ENCODE results near the gene PDE6D. TPM values are rescaled to one million over a fixed set of nuclear protein-coding genes. Genes with fewer than 3 reads are reported as not detected.

PDE6D gene
- total RNA-seq, 1 donor from 2014 or later, result 34.6 TPM

GRCh38 chr2:231781798-231782726, 980 bp upstream of the PDE6D start:
- TF ChIP-seq, protein P1, sequence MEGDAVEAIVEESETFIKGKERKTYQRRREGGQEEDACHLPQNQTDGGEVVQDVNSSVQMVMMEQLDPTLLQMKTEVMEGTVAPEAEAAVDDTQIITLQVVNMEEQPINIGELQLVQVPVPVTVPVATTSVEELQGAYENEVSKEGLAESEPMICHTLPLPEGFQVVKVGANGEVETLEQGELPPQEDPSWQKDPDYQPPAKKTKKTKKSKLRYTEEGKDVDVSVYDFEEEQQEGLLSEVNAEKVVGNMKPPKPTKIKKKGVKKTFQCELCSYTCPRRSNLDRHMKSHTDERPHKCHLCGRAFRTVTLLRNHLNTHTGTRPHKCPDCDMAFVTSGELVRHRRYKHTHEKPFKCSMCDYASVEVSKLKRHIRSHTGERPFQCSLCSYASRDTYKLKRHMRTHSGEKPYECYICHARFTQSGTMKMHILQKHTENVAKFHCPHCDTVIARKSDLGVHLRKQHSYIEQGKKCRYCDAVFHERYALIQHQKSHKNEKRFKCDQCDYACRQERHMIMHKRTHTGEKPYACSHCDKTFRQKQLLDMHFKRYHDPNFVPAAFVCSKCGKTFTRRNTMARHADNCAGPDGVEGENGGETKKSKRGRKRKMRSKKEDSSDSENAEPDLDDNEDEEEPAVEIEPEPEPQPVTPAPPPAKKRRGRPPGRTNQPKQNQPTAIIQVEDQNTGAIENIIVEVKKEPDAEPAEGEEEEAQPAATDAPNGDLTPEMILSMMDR (IDR thresholded peaks at IDR 0.05; ENCODE audit: insufficient read depth, low read length, poor library complexity, severe bottlenecking), result no peak
- DNase-seq (ENCODE audit: low read depth), result no peak
- Histone ChIP-seq H3K27me3 (ENCODE audit: control insufficient read depth, insufficient read depth, low read length) (no peaks in the 10 kb centered on the region), H3K4me3 (ENCODE audit: low read depth, low read length) (peak overlapping the region; percentile 73), H3K36me3 (ENCODE audit: control insufficient read depth, insufficient read depth, low read length) (no peaks in the 10 kb centered on the region)

DNA sequence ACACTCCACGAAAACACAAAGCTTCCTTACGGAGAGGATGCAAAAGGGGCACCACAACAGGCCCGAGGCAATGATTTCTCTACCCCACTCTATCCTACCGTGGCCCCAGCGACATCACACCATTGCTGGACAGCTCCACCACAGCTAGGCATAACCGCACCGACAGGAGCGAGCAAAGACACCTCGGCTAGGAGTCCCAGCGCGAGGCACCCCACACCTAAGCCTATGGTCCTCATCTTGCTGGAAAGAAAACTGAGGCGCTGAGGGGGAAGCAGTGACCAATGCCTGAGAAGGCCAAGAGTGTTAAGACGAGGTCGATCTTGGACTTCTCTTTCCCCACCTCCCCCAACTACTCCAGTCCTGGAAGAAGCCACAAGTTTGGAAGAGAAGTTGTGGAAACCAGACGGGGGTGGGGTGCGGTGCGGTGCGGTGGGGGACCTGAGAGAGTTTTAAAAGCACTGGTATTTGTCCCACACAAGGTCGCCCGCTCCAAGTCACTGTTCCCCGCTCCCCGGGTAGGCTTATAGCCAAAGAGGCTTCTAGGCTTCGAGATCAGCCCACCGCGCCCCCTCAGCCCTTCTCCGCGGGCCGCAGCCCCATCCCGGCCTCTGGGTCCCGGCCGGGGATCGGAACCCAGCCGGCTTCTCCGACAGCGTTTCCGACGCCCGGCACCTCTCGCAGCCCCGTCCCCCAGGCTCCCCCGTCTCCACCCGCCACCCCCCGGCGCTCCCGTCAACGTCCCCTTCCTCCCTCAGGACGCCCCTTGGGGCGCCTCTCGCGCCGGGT, 766 bp downstream of the PDE6D start:
- TF ChIP-seq, protein P1 (IDR thresholded peaks at IDR 0.05; ENCODE audit: insufficient read depth, low read length, poor library complexity, severe bottlenecking), result no peak
- DNase-seq (ENCODE audit: low read depth), result no peak
- H3K4me3 ChIP-seq (ENCODE audit: low read depth, low read length), result peak overlapping the region; percentile 73
- H3K36me3 ChIP-seq (ENCODE audit: control insufficient read depth, insufficient read depth, low read length), result no peaks in the 10 kb centered on the region
- no peaks in the 10 kb centered on the region for H3K27me3 ChIP-seq (ENCODE audit: control insufficient read depth, insufficient read depth, low read length)

DNA sequence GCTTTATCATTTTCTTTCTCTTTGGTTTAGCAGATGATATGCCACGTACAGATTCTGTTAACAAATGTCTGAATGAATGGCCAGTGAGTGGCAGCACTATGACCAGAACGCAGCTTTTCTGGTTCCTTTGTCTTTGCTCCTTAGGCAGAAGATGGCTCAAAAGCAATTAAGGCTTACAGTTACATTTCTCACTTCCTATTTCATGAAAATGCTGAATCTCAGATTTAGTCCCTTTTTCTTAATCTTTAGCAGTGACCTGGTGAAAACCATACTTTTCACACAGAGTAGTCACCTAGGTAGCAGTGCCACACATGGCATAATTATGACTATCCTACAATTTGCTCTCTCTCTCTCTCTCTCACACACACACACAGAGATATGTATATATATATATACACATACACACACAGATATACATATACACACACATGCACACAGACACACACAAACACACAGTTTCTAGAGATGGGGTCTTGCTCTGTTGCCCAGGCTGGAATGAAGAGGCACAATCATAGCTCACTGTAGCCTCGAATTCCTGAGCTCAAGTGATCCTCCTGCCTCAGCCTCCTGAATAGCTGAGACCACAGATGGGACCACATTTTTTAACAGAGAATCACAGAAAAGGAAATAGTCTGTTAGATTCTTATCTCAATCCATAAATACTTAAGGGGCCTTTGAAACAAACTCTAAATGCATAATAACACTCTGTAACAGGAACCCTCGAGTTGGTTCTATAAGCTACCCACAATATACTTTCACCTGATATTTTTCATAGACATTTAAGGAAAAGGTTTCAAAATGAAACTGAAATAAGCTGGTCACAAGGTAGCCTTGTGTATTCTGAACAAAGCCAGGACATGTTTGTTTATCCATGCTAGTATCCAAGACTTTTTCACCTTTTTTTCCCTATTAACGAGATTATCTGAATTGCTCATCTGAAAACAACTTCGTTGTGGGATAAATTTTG, 11.6 kb downstream of the PDE6D start:
- H3K4me3 ChIP-seq (ENCODE audit: low read depth, low read length), result no peak overlapping the region
- DNase-seq (ENCODE audit: low read depth), result no peak
- no peaks in the 10 kb centered on the region for H3K27me3 ChIP-seq (ENCODE audit: control insufficient read depth, insufficient read depth, low read length)
- H3K36me3 ChIP-seq (ENCODE audit: control insufficient read depth, insufficient read depth, low read length), result no peaks in the 10 kb centered on the region
- TF ChIP-seq, protein P1 (IDR thresholded peaks at IDR 0.05; ENCODE audit: insufficient read depth, low read length, poor library complexity, severe bottlenecking), result no peak

- TF ChIP-seq, protein P1 (IDR thresholded peaks at IDR 0.05; ENCODE audit: insufficient read depth, low read length, poor library complexity, severe bottlenecking), result no peak
- no peaks in the 10 kb centered on the region for H3K36me3 ChIP-seq (ENCODE audit: control insufficient read depth, insufficient read depth, low read length)
- DNase-seq (ENCODE audit: low read depth), result no peak
Measured at GRCh38 chr2:231765496-231765929, 15.6 kb downstream of the PDE6D start.

DNA sequence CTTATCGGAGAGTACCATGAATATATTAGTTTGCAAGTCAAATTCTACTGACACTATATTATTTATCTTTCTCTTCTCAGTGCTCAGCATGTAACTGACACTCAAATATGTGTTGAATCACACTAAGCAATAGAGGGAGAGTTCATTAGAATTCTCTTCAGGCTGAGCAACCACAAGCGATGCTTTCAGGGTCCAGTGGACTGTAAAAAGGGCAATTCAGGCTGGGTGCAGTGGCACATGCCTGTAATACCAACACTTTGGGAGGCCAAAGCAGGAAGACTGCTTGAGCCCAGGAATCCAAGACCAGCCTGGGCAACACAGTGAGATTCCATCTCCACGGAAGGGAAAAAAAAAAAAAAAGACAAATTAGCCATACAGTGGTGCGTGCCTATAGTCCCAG, 16.3 kb downstream of the PDE6D start:
- peak; percentile 71 for DNase-seq (ENCODE audit: low read depth)
- Histone ChIP-seq H3K27me3 (ENCODE audit: control insufficient read depth, insufficient read depth, low read length) (no peaks in the 10 kb centered on the region), H3K36me3 (ENCODE audit: control insufficient read depth, insufficient read depth, low read length) (no peaks in the 10 kb centered on the region), H3K4me3 (ENCODE audit: low read depth, low read length) (no peak overlapping the region)
- TF ChIP-seq, protein P1 (IDR thresholded peaks at IDR 0.05; ENCODE audit: insufficient read depth, low read length, poor library complexity, severe bottlenecking), result no peak

More at GRCh38 chr2:231765496-231765929, 15.6 kb downstream of the PDE6D start:
- no peaks in the 10 kb centered on the region for H3K27me3 ChIP-seq (ENCODE audit: control insufficient read depth, insufficient read depth, low read length)
- no peak overlapping the region for H3K4me3 ChIP-seq (ENCODE audit: low read depth, low read length)

All from kidney epithelial cell (primary cell).